Measurements from ENCODE around the gene MTRFR. TPM values are rescaled to one million over a fixed set of nuclear protein-coding genes. Genes with fewer than 3 reads are reported as not detected.

Gene MTRFR
- polyA plus RNA-seq, 1 donor (not counting 4 experiments of a cell fraction or from before 2014, with no cell fraction given) = 8.5 TPM

DNA sequence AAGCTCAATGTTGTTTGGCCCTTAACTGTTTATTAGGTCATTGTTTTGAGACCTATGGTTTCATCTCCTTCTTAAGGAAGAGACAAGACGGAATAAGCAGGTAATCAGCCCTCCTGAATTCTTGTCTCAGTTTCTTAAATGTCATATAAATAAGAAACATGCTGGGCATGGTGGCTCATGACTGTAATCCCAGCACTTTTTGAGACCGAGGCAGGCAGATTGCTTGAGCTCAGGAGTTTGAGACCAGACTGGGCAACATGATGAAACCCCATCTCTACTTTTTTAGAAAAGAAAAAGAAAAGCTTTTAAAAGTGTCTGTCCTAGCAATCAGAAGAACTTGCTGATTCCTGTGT lies 5.1 kb downstream of the MTRFR start:
- Histone ChIP-seq H2AFZ (ENCODE audit: control insufficient read depth, low read length) (no peak overlapping the region), H3K27ac (ENCODE audit: control insufficient read depth, insufficient read depth, low read length) (peak overlapping the region; percentile 29), H3K9ac (ENCODE audit: control insufficient read depth, extremely low read depth, insufficient read depth, low read length) (no peak overlapping the region), H3K4me2 (ENCODE audit: control insufficient read depth, extremely low read depth, insufficient read depth, low read depth, low read length) (peak overlapping the region; percentile 59), H3K4me3 (ENCODE audit: control insufficient read depth in 2 of 3, extremely low read depth in 1 of 3, insufficient read depth in 2 of 3, low read depth in 1 of 3, low read length in 3 of 3) (no peak overlapping the region), H4K20me1 (ENCODE audit: control insufficient read depth, extremely low read depth, insufficient read depth, low read length) (no peaks in the 10 kb centered on the region), H3K36me3 (ENCODE audit: control insufficient read depth in 2 of 2, extremely low read depth in 1 of 2, insufficient read depth in 2 of 2, low read length in 2 of 2) (peaks cover 9 to 10% of the 10 kb centered on the region in 2 experiments), H3K27me3 (ENCODE audit: control insufficient read depth, extremely low read depth, insufficient read depth, low read length) (no peaks in the 10 kb centered on the region), H3K4me1 (ENCODE audit: control insufficient read depth, extremely low read depth, insufficient read depth, low read length) (peaks cover 29% of the 10 kb centered on the region), H3K79me2 (ENCODE audit: control insufficient read depth, insufficient read depth, low read length) (peaks cover 44% of the 10 kb centered on the region), H3K9me1 (ENCODE audit: control insufficient read depth, extremely low read depth, insufficient read depth, low read length) (no peaks in the 10 kb centered on the region), H3K9me3 (ENCODE audit: control insufficient read depth, low read depth, low read length) (no peaks in the 10 kb centered on the region)
- dilution Hi-C loops (cut with MboI; ENCODE audit: extremely low pct_ligation_motif_present, low sequenced_read_pairs) = no loop called here
- DNase-seq (ENCODE audit: low read depth, low spot score) = no peak
- TF ChIP-seq EZH2 (IDR thresholded peaks at IDR 0.05; ENCODE audit: low read length) (no peak), CTCF (optimal IDR thresholded peaks at IDR 0.05 in 1 of 3, IDR thresholded peaks at IDR 0.05 in 1 of 3, conservative IDR thresholded peaks at IDR 0.05 in 1 of 3; ENCODE audit: extremely low read depth in 1 of 3, insufficient read depth in 2 of 3, low read length in 3 of 3) (no peak)
- no peak for FAIRE-seq

- TF ChIP-seq CTCF (optimal IDR thresholded peaks at IDR 0.05 in 1 of 3, IDR thresholded peaks at IDR 0.05 in 1 of 3, conservative IDR thresholded peaks at IDR 0.05 in 1 of 3; ENCODE audit: extremely low read depth in 1 of 3, insufficient read depth in 2 of 3, low read length in 3 of 3) (no peak), EZH2 (IDR thresholded peaks at IDR 0.05; ENCODE audit: low read length) (no peak)
- peak overlapping the region; percentile 59 for H3K4me2 ChIP-seq (ENCODE audit: control insufficient read depth, extremely low read depth, insufficient read depth, low read depth, low read length)
- H3K9me1 ChIP-seq (ENCODE audit: control insufficient read depth, extremely low read depth, insufficient read depth, low read length) = no peaks in the 10 kb centered on the region
- H3K9ac ChIP-seq (ENCODE audit: control insufficient read depth, extremely low read depth, insufficient read depth, low read length) = peak overlapping the region; percentile 16
- no peaks in the 10 kb centered on the region for H3K27me3 ChIP-seq (ENCODE audit: control insufficient read depth, extremely low read depth, insufficient read depth, low read length)
- no peaks in the 10 kb centered on the region for H4K20me1 ChIP-seq (ENCODE audit: control insufficient read depth, extremely low read depth, insufficient read depth, low read length)
- no peak for FAIRE-seq
- H3K4me3 ChIP-seq (ENCODE audit: control insufficient read depth in 2 of 3, extremely low read depth in 1 of 3, insufficient read depth in 2 of 3, low read depth in 1 of 3, low read length in 3 of 3) = no peak overlapping the region
- peaks cover 29% of the 10 kb centered on the region for H3K4me1 ChIP-seq (ENCODE audit: control insufficient read depth, extremely low read depth, insufficient read depth, low read length)
- peaks cover 9 to 15% of the 10 kb centered on the region in 2 experiments for H3K36me3 ChIP-seq (ENCODE audit: control insufficient read depth in 2 of 2, extremely low read depth in 1 of 2, insufficient read depth in 2 of 2, low read length in 2 of 2)
- no peak overlapping the region for H2AFZ ChIP-seq (ENCODE audit: control insufficient read depth, low read length)
- dilution Hi-C loops (cut with MboI; ENCODE audit: extremely low pct_ligation_motif_present, low sequenced_read_pairs) = no loop called here
- H3K27ac ChIP-seq (ENCODE audit: control insufficient read depth, insufficient read depth, low read length) = peak overlapping the region; percentile 29
- no peak for DNase-seq (ENCODE audit: low read depth, low spot score)
- H3K9me3 ChIP-seq (ENCODE audit: control insufficient read depth, low read depth, low read length) = no peaks in the 10 kb centered on the region
- peaks cover 42% of the 10 kb centered on the region for H3K79me2 ChIP-seq (ENCODE audit: control insufficient read depth, insufficient read depth, low read length)
Measured at GRCh38 chr12:123238961-123239360, 5.7 kb downstream of the MTRFR start.

All from keratinocyte (primary cell).